GM19035 (cell line): ENCODE measurements around the gene APOBEC3A.
"Not testable (repeated sequence)": the region's sequence is repeated elsewhere in the genome, so short reads cannot be mapped to it uniquely, and the experiment has no call there.

Source experiments
- ATAC-seq: cut with Tn5 transposase; IDR thresholded peaks from one replicate; pipeline ENCODE4 v1.9.1; 2021; ENCODE audit not compliant: unreplicated experiment

APOBEC3A gene

DNA sequence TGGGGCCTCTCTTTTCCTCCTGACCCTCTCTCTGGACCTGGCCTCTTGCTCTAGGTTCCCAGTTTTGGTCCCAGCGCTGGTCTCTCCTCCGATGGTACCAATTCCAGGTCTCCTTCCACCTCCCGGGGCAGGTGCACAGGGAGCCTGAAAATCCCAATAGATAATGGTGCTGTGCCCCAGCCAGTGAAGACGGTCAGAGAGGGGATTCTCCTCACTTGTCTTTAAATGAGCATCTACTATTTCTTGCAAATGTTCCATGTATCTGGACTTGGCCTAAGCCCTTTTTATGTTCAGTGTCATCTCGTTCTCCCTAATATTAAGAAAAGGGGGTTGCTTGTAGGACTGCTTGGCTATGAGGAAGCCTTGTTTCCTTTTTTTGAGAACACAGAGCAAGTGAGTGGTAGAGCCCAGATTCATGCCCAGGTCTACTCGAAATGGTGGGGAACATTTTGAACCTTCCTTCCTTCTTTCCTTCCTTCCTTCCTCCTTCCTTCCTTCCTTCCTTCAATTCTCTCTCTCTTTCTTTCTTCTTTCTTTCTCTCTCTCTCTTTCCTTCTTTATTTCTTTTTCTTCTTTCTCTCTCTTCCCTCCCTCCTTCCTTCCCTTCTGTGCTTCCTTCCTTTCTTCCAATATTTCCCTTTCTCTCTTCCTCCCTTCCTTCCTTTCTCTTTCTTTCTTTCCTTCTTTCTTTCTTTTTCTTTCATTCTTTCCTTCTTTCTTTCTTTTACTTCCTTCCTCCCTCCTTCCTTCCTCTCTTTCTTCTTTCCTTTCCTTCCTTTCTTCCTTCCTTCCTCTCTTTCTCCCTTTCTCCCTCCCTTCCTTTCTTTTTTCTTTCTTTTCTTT, 620 bp downstream of the APOBEC3A start:
- no peak for ATAC-seq

DNA sequence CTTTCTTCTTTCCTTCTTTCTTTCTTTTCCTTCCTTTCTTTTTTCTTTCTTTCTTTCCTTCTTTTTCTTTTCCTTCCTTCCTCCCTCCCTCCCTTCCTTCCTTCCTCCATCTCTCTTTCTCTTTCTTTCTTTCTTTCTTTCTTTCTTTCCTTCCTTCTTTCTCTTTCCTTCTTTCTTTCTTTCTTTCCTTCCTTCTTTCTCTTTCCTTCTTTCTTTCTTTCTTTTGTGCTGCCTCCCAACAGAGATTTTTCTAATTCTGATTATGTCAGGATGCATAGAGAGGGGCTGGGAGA, 1.2 kb downstream of the APOBEC3A start:
- ATAC-seq: not testable (repeated sequence)

DNA sequence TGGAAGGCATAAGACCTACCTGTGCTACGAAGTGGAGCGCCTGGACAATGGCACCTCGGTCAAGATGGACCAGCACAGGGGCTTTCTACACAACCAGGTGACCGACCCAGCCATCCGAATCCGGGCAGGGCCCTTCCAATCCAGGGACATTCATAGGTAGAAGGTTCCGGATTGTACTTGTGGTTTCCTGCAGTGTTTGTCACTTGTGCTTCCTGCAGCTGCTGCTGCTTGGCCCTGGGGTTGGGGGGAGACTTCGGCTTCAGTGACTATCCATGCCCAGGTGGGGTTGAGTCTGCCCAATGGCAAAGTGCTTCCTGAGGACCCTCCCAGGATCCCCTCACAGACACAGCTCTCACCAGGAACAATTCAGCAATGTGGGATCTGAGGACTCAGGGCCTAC, 2.2 kb downstream of the APOBEC3A start:
- ATAC-seq: no peak

DNA sequence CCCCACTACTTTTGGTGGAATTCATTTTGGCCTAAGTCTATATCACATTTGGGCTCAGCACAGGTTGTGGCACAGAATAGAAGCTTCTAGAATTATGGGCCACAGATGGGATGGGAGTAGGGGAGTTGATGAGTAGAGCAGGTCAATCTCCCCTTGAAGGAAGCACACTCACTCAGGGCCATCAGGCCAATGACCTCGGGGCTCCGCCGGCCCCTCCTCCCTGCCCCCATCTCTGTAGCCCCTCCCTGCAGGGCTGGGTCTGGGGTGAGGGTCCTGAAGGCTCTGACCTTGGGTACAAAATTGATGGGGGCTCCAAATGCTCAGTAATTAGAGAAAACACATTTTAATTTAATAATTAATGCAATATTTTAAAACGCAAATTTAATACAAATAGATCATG, 3.3 kb downstream of the APOBEC3A start:
- ATAC-seq: not testable (repeated sequence)

DNA sequence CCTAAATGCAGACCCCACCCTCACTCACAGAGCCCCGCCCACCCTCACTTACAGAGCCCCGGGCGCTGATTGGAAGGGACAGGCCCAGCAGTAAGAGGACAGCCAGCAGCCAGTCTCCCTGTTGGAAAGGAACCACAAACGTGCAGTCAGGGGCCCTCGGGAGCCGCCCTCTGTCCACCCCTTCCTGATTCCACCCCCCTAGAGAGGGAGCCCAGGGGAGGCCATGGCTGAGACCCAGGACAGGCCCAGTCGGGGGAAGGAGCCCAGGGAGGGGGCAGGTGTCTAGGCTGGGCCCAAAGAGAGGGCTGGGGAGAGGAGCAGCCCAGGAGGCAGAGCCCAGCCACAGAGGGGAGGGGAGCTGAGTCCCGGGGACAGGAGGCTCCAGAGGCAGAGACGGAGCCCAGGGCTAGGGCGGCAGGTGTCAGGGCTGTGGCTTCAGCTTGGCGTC, 5.9 kb downstream of the APOBEC3A start:
- not testable (repeated sequence) for ATAC-seq

DNA sequence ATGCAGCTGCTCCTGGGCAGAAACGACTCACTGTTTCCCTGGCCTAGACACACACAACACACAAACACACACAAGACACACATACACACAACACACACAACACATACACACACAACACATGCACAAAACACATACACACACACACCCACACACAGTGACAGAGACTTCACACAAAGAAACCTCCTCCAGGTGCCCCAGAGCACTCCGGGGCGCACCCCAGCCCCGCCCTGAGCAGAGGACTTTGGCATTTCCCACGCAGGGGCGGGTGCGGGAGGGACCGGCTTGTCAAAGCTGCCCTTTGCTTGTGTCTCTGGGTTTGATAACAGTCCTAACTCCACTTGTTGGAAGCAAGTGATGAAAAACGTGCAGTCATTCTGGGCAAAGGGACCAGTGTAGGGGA, 6.5 kb downstream of the APOBEC3A start:
- ATAC-seq: no peak

DNA sequence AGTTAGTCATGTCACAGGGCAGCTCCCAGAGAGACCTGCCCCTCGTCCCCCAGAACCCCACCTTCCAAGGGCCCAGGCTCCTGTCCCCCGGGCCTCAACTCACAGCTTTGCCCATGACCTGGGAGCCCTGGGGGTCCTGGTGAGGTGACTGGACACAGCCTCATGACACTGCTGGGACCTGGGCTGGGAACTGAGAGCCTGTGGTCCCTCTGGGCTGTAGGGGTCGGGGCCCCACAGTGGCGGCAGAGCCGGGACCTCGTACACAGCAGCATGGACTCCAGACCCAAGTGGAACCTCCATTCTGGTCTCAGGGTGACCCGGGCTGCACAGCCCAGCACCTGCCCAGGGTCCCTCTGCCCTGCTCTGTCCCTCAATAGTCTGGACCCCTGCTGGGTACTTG, 6.9 kb downstream of the APOBEC3A start:
- no peak for ATAC-seq

DNA sequence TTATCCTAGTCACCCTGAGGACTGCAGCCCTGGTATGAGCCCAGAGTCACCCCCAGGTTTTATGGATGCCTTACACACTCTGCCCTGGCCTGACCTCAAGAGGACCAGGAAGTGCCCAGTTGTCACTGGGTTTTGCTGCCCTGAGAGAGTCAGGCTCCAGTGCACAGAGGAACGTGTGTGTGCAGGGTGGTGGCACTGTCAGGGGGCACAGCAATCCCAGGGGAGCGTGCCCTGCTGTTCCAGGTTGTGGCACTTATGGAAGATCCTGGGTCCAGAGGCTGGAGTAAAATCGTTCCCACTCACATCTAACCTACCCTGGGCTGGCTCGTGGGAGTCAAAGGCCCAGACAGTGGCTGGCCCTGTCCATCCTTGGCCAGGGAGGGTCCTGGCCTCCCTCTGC, 7.6 kb downstream of the APOBEC3A start:
- ATAC-seq: no peak

DNA sequence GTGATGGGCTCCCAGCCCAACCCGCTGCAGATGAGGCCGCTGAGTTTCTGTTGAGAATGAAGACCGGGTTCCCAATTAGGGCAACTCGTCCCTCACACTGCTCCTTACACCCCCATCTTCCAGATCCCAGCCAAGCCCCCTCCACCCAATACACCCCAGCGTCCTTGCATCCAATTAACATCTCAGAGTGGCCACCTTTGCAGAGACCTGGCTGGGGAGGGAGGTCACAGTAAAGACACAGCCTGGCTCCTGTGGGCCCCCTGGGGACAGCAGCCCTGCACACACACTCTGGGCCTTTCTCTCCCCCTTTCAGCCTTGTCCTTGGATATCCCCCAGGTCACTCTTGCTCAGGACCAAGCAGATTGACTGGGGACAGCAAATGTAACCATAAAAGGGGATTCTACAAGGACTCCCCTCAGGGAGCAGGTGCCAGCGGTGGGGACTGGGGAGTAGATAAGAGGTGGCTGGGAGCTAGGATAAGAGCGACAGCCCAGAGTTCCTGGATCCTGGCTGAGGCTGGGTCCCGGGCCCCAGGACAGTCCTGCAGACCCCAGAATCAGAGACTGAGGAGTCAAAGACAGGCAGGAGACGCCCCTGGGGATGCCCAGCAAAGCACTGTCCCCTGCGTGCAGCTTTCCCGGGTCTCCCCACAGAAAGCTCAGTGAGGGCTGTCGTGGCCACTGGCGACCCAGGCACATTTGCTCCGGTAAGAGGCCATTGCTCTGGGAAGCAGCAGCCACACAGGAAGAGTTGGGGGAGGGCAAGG, 8.4 kb downstream of the APOBEC3A start:
- ATAC-seq: no peak

DNA sequence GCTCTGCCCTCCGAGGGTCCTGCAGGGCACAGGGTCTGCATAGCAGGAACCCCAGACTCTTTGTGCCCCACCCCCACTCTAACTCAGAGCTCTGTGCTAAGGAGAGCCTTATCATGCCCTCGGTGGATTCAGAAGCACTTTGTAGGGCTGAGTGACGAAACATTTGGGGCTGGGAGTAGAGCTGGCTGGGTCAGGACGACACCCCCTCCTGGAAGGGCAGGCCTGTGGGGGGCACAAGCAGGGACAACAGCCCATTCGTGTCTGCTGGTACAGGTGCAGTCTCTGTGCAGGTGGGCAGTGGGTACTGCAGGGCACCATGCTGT, 8.9 kb downstream of the APOBEC3A start:
- ATAC-seq: no peak

DNA sequence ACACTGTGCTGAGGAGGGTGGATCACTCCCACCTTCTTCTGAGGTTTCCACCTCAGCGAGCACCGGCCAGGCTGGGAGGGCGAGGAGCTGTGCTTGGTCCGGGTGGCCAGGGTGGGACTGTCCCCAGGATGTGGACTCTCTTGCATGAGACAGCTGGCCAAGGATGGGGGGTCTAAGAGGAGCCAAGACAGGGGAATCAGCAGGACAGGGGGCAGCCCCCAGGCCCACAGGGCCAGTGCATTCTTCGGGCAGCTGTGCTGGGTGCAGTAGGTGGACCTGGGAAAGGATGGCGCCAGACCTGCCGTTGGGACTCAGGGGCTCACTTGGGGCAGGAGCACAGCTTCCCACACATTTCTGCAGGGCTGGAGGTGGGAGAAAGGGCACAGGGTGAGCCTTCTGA, 9.5 kb downstream of the APOBEC3A start:
- ATAC-seq: no peak

DNA sequence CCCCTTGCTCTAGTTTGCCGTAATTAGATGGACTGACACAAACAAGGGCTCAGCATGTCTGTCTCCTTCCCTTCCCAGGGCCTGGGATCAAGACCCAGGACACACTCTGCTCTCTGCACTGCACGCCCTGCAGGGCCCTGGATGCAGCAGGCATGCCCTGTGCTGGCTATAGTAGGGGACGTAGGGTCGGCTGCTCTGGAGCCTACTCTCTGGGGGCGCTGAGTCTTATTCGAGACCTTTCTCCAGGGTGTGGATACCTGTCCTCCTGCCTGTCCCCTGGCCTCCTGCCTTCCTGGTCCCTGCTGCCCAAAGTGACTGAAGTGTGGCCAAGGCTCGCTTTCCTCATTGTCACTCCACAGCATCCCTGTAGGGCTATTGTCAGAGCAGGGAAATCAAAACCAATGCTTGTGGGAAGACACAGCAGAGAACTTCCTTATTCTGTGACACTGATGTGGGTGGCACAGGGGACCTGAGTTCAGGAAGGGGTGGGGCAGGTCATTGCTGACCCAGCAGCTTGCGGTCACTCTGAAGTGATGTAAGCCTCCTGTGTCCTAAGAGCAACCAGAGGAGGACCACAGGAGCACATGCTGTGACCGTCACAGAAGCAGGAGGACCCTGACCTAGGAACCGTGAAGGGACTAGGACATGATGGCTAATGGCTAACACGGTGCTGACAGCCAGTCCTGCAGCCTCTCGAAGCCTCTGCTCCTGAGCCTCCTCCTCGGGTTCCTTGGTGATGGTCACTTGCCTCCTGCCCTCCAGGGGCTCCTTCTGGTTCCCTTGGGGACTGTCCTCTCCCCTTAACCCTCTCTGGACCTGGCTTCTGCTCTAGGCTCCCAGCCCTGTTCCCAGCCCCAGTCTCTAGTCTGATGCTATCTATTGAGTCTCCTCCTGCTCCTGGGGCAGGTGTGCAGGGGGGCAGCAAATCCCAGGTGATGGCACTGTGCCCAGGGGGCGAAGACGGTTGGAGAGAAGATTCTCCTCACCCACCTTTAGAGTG, 10.3 kb downstream of the APOBEC3A start:
- ATAC-seq: no peak

DNA sequence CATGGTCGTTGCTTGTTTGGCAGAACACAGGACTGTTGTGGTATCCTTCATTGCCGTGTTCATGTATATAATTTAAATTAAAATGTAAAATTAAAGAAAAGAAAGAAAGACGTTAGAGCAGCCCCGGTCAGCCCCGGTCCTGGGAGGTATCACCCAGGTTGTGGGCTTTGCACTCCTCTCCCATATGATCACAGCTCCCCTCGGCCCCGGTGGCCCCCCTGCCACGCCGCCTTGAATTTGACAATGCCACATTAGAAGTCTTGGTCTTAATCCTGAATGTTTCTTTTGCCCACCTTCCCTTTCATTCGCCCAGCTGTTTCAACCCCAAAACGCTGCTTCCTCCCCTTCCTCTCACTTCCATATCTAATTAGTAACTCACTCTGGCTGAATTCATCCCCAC, 11.4 kb downstream of the APOBEC3A start:
- ATAC-seq: no peak

DNA sequence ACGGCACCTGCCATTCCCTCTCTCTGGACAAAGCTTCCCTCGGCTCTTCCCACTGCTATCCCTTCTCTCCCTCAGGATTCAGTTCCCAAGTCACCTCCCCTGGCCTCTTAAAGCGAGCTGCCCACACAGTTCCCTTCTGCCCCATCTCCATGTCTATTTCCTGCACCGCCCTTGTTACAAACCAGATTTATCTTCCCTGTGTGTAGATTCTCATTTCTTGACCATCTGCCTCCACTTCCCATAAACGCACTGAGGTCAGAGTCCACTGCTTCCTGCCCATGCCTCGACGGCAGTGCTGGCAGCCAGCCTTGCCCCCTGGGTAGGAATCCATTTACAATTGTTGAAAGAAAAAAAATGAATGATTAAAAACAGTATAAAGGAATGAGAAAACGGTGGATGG, 13.1 kb downstream of the APOBEC3A start:
- no peak for ATAC-seq

DNA sequence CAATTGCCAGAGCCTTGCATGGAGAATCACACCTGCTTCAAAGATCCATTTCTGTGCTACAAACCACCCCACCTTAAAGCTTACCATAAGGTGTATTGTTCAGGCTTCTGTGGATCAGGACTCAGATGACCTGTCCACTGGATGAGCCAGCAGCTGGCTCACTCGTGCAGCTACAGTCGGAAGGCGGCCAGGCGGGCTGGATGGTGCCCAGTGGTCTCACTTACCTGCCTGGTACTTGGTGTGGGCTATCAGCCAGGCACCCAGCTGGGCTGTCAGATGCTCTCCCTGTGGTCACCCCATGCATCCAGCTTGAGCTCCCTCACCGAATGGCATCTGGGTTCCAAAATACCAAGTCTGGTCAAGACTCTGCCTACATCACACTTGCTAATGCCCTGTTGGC, 13.8 kb downstream of the APOBEC3A start:
- no peak for ATAC-seq

DNA sequence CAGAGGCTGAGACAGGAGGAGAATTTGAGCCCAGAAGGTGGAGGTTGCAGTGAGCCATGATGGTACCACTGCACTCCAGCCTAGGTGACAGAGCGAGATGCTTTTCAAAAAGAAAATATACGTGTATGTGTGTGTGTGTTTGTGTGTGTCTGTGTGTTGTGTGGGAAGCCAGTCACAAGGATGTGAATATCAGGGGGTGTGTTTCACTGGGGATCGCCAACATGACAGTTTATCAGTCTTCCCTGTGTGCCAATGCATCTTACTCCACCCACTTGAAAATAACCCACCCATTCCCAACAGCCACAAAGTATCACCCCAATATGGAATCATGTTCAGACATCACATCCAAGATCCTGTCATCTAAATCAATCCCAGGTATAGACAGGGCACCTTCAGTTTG, 14.4 kb downstream of the APOBEC3A start:
- no peak for ATAC-seq

DNA sequence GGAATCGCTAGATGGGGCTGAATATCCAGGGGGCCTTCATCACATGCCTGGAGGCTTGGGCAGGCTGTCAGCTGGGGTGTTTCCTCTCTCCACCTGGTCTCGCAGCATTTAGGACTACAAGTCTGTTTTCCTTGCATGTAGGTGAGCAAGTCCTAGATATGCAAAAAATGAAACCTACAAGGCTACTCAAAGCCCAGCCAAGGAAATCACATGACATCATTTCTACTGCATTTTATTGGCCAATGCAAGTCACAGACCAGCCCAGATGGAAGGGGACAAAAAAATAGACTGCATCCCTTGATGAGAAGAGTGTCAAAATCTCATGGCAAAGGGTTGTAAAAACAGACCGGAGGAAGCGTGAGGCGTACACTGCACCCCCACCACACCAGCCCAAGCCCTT, 15.1 kb downstream of the APOBEC3A start:
- ATAC-seq: no peak

DNA sequence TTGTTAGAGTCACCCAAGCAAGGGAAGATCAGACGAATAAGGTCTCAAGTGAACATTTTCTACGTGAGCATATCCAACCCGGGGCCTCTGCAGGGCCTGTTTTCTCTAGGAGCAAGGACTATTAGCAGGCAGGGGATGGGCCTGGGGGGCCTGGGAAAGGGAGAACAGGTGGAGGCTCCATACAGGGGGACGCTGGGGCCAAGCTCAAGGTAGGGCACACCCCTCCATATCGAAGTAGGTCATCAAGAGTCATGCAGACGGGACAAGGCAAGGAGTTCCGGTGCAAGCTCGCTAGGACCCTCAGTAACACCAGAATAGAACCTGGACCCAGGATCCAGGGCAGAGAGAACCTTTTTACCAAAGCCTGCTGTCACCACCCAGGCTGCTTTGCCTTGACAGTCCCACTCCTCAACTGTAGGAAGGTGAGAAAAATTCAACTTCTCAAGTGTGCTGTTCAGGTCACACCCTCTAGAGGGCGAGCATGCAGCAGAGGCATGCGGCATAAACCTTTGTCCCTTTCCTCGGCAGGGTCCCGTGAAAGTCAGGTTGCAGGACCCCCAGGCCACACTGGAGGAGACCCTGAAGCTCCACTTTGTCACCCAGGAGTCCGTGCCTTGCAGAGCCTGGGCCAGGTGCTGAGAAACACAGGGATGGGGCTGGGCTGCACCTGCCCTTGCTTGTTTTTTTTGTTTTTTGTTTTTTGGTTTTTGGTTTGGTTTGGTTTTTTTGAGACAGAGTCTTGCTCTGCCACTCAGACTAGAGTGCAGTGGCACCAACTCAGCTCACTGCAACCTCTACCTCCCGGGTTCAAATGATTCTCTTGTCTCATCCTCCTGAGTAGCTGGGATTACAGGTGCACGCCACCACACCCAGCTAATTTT, 16.1 kb downstream of the APOBEC3A start:
- ATAC-seq: no peak

DNA sequence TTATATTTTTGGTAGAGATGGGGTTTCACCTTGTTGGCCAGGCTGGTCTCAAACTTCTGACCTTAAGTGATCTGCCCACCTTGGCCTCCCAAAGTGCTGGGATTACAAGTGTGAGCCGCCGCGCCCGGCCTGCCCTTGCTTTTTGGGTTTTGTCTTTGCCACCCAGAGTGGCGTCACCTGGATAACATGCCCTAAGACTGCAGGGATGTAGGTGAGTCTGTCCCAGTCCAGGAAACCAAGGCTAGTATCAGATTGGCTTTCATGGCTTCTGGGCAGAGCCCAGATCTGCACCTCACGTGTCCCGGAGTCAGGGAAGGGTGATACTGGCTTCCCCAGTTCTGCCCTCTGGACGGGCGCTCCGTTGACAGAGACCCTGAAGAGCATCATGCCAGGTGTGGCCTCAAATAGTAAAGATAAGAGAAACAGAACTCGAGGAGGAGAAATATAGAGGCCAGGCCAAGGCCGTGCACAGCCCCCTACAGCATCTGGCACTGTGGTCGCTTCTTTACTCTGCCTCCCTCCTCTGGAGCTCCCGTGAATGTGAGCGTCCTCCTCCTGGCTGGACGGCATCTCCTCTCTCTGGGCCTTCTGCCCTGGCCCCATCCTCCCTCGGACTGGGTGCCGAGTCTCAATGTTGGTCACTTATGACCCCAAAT, 16.9 kb downstream of the APOBEC3A start:
- ATAC-seq: no peak

DNA sequence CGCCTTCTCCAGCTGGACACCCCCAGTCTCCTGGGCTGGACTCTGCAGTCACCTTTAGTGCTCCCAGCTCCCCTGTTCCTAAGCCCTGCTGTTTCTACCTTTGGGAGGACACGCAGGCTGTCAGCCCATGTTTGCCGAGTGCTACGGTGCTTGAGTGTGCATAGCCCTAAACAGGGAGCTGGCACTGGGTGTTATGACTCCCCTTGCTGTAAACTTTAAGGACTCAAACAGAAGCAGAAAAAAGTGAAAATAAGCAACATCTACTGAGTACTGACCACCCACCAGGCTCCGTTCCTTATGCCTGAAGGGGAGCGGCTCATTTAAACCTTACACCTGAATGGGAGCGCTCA, 17.4 kb downstream of the APOBEC3A start:
- no peak for ATAC-seq
